GM12875 (cell line): ENCODE measurements around the gene CHI3L2.

ENCODE experiments used
- H3K4me3 ChIP-seq: one replicate; pipeline ENCODE4 v1.5.1; 2011; ENCODE audit warnings: low read depth, low read length, control low read depth
- CTCF ChIP-seq: IDR thresholded peaks from 2 replicates; pipeline ENCODE4 v1.5.1; 2011; ENCODE audit warnings: low read depth, mild to moderate bottlenecking, control low read depth, inconsistent platforms, low read length, moderate library complexity, borderline replicate concordance; ENCODE audit not compliant: insufficient read depth

CHI3L2 gene, protein sequence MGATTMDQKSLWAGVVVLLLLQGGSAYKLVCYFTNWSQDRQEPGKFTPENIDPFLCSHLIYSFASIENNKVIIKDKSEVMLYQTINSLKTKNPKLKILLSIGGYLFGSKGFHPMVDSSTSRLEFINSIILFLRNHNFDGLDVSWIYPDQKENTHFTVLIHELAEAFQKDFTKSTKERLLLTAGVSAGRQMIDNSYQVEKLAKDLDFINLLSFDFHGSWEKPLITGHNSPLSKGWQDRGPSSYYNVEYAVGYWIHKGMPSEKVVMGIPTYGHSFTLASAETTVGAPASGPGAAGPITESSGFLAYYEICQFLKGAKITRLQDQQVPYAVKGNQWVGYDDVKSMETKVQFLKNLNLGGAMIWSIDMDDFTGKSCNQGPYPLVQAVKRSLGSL

DNA sequence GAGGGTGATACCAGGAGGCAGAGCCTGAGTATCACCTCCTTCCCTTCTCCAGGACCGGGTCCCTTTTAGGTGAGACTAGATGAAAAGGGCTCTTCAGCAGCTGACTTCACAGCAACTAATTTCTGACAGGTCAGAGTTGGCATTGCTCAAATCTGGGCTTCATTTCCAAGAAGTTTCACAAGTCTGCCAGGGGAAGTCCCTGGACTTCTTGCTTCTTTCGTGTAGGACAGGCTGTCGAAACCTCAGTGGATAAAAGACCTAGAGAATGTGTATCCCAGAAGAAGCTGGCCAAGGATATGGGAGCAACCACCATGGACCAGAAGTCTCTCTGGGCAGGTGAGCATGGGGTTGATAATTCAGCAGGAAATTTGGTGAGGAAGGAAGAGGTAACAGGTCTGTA is at the start of gene CHI3L2:
Gene CHI3L2, plus strand, starts transcription at position 280 of the 400 bp plus-strand sequence. Its CDS starts 17 bp downstream, at position 297.
- H3K4me3 ChIP-seq, result no peak within 1 kb of the TSS
- TF ChIP-seq CTCF, result no peak

DNA sequence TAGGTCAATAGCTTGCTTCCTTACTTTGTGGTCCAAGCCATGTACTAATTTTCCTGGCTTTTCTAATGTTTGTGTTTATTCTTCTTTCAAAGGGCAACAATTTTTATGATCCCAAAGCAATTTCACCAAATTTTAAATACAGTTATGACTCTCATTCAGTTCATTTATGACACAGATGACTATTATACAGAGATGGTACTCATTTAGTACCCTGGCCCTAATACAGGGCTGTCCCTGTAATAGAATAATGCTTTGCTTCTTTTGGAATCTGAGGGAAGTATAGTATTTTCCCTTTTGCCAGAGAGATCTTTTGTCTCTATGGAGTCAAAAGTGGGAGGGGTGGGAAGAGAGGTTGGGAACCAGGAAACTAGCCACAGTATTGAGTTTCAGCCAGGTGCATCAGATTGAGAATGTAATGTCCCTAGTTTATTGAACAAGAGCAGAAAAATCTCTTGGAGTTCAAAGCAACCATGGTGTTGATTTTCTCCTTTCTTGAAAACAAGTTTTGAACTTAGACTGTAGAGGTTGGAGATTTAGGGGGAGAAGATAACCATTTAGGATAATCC is 47.5 kb upstream of the CHI3L2 start:
- TF ChIP-seq CTCF, result no peak
- no peak overlapping the region for H3K4me3 ChIP-seq

DNA sequence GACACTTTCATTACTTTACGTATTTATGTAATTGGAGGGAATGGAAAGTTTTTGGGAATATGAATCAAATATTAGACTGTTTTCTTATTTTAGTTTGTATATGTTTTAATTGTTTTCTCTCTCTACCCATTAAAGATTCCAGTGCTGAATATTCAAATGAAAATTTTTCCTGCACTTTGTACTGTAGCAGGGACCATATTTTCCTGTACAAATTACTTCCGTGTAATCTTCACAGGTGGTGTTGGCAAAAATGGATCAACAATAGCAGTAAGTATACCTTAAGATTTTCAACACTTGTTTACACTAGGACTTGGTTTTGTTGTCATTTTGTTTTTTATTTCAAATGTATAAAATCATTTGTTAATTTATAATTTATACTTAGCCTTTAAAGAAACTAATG is 45.5 kb upstream of the CHI3L2 start:
- TF ChIP-seq CTCF, result no peak
- no peak overlapping the region for H3K4me3 ChIP-seq

DNA sequence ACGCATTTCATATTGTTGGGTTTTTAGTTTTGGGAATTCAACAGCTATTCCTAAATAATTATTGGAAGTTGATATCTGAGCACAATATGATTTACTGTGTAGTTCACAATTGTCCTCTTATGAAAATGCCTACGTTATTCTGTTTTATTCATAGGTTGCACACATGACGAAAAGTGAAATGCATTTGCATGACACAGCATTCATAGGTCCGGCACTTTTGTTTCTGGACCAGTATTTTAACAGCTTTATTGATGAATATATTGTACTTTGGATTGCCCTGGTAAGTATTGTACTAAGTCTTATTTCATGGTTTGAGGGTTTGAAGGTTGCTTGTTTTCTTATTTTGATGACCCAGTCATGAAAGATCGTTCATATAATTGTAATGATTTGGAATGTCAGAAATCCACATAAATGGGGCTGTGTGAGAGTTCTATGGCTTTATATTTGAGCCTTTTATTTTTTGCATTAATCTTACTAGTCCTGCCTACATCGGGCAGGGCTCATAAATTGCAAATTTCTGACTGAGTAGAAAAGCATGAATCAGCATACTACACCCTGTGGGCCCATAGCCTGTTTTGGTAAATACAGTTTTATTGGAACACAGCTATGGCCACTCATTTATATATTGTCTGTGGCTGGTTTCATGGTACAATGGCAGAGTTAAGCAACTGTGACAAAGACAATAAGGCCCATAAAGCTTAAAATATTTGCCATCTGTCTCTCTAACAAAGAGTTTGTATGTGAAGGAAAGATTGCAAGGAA is 44.0 kb upstream of the CHI3L2 start:
- no peak for TF ChIP-seq CTCF
- H3K4me3 ChIP-seq, result no peak overlapping the region

DNA sequence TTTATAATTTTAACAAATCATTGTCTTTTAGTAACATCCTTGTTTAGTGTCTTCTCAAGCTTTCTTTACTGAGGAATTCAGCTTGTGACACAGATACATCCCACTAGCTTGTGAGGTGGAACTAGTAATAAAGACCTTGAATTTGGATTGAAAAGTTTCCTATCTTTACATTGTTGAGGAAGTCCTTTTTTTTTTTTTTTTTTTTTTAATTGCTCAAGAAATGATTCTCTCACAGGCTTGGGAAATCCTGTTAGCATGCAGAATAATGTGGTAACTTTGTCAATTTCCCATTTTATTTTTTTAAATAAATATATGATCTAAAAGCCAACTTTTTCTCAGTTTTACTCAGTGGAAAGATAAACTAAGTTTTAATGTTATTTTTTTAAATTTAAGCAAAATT is 42.9 kb upstream of the CHI3L2 start:
- no peak overlapping the region for H3K4me3 ChIP-seq
- TF ChIP-seq CTCF, result no peak

DNA sequence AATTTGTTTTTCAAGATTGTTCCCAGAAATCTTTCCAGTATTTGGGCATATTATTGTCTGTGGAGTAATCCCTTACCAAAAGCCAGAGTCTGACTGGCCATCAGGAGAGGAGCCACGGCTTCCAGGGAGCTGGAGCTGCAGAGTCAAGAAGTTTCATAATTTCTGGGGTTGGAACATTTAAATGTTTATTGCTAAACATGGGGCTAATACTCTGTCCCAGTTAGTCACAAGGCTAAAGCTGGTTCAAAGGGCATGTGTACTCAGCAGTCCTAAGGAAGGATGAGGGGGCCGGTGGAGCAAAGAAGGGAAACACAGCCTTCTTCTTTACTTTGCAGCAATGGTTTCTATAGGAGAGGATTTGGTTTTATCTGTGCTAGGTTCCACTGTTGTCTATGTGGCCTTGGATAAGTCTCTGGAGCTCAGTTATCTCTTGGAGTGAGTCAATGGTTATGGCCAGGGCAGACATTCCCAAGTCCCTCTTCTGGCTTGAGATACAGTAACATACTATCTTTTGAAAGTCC is 36.5 kb upstream of the CHI3L2 start:
- H3K4me3 ChIP-seq, result no peak overlapping the region
- no peak for TF ChIP-seq CTCF

- no peak for TF ChIP-seq CTCF
- H3K4me3 ChIP-seq, result no peak overlapping the region
Observed at GRCh38 chr1:111191496-111191895, 36.0 kb upstream of the CHI3L2 start.
